Epidermal melanocyte (primary cell): ENCODE measurements around the gene PLA2G7.
"Not testable (repeated sequence)": the region's sequence is repeated elsewhere in the genome, so short reads cannot be mapped to it uniquely, and the experiment has no call there.

Experiments used
- DNase-seq: peaks from one replicate; pipeline ENCODE4 v3.0.0; 2011; ENCODE audit warnings: low spot score; ENCODE audit not compliant: insufficient read length

PLA2G7 gene

GRCh38 chr6:46734867-46735719, at the start of gene PLA2G7:
Gene PLA2G7, minus strand, starts transcription at chr6:46735375. Its CDS starts 12,484 bp downstream, at chr6:46722891.
- peak; percentile 24 for DNase-seq

- no peak for DNase-seq
These were observed 49.4 kb upstream of the PLA2G7 start for GRCh38 chr6:46784535-46784934.

- DNase-seq, result peak; percentile 42
These were observed 46.6 kb upstream of the PLA2G7 start for GRCh38 chr6:46781478-46782378.

GRCh38 chr6:46777476-46778346, 42.5 kb upstream of the PLA2G7 start:
- no peak for DNase-seq

- DNase-seq, result no peak
These were observed 41.0 kb upstream of the PLA2G7 start for GRCh38 chr6:46776070-46776712.

GRCh38 chr6:46774736-46775135, 39.6 kb upstream of the PLA2G7 start:
- not testable (repeated sequence) for DNase-seq

GRCh38 chr6:46773201-46773855, 38.2 kb upstream of the PLA2G7 start:
- DNase-seq, result no peak

- no peak for DNase-seq
These were observed 37.6 kb upstream of the PLA2G7 start for GRCh38 chr6:46772762-46773161.

GRCh38 chr6:46772016-46772415, 36.8 kb upstream of the PLA2G7 start:
- no peak for DNase-seq

GRCh38 chr6:46764961-46765360, 29.8 kb upstream of the PLA2G7 start:
- DNase-seq, result no peak

- not testable (repeated sequence) for DNase-seq
These were observed 29.1 kb upstream of the PLA2G7 start for GRCh38 chr6:46764280-46764679.

GRCh38 chr6:46763466-46763865, 28.3 kb upstream of the PLA2G7 start:
- DNase-seq, result no peak

- DNase-seq, result no peak
These were observed 25.8 kb upstream of the PLA2G7 start for GRCh38 chr6:46760925-46761324.

GRCh38 chr6:46758960-46759753, 24.0 kb upstream of the PLA2G7 start:
- no peak for DNase-seq

- no peak for DNase-seq
These were observed 22.0 kb upstream of the PLA2G7 start for GRCh38 chr6:46757214-46757596.

GRCh38 chr6:46756469-46757213, 21.5 kb upstream of the PLA2G7 start:
- DNase-seq, result no peak

GRCh38 chr6:46755865-46756264, 20.7 kb upstream of the PLA2G7 start:
- DNase-seq, result no peak

GRCh38 chr6:46751658-46752057, 16.5 kb upstream of the PLA2G7 start:
- no peak for DNase-seq

- DNase-seq, result no peak
These were observed 14.6 kb upstream of the PLA2G7 start for GRCh38 chr6:46749731-46750130.
